HG02981 (cell line): ENCODE measurements around the gene ANO10.
"Not testable (repeated sequence)": the region's sequence is repeated elsewhere in the genome, so short reads cannot be mapped to it uniquely, and the experiment has no call there.

Experiments
- ATAC-seq: cut with Tn5 transposase; IDR thresholded peaks from one replicate; pipeline ENCODE4 v1.9.1; 2021; ENCODE audit warnings: mild to moderate bottlenecking, moderate library complexity; ENCODE audit not compliant: unreplicated experiment

The ANO10 gene

DNA sequence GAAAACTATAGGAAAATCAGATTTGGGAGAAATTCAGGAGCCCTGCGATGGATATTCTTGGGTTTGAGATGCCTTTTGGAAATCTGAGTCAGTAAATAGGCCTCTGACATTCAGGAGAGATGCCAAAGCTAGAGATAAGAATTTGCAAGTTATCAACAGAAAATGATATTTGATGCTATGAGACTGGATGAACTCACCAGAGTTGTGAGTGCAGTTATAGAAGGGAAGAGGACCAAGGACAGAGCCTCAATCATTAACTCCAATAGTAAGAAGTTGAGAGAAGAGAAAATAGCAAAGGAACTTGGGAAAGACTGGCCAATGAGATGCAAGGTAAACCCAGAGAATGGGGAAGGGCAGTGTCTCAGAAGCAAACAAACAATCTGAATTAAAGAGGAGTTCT, 7.9 kb upstream of the ANO10 start:
- no peak for ATAC-seq

DNA sequence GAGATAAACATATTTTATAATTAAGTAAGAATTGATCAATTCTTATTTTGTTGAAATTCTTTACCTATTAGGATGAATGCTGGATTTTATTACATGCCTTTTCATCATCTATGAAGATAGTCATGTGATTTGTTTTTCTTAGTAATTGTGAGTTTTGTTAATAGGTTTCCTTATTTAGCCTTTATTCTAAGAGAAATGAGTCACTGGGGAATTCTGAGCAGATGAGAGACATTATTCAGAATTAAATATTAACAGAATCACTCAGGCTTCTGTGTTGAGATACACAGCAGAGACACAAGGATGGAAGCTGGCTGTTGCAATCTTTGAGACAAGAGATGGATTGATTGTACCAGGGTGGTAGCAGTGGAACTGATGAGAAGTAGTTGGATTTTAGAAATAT, 7.4 kb upstream of the ANO10 start:
- ATAC-seq, result peak; percentile 60

DNA sequence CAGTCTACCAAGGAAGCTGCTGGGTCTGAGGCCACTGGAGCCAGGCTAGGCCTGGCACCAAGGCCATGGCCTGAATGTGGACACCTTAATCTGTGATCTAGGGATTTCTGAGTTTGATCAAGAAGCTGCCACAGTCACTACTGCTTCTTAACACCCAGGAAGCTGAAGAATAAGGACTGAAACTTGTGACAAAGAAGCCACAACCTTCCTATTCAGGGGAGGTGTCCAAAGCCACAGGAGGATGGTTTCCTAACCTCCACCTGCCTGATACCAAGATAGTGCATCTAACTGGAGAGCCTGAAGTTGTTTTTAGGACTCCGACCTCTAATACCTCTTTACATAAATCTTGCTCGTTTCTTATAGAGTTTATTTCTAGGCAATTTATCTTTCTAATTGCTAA, 5.5 kb upstream of the ANO10 start:
- no peak for ATAC-seq

DNA sequence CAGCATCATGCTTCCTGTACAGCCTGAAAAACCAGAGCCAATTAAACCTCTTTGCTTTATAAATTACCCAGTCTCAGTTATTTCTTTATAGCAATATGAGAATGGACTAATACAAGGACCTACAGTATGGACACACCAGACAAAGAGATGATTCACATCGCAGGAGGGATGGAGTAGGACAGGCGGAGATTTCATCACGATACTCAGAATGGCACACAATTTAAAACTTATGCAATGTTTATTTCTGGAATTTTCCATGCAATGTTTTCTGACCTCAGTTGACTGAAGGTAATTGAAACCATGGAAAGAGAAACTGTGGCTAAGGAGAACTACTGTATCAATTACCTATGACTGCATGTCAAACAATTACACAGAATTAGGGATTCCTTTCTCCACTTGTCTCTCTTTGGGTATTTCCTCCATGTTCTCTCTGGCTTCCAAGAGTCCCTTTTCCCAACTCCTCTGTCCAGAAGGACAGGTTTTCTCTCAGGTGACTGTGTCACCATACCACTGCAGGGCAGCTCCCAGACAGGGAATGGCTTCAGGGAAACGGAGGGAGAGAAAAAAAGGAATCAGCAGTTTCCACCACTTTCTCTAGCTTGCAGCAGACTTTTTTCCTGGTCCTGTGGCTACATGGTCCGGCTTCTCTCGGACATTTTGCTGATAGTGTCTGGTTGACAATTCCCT, 3.0 kb upstream of the ANO10 start:
- ATAC-seq, result no peak

DNA sequence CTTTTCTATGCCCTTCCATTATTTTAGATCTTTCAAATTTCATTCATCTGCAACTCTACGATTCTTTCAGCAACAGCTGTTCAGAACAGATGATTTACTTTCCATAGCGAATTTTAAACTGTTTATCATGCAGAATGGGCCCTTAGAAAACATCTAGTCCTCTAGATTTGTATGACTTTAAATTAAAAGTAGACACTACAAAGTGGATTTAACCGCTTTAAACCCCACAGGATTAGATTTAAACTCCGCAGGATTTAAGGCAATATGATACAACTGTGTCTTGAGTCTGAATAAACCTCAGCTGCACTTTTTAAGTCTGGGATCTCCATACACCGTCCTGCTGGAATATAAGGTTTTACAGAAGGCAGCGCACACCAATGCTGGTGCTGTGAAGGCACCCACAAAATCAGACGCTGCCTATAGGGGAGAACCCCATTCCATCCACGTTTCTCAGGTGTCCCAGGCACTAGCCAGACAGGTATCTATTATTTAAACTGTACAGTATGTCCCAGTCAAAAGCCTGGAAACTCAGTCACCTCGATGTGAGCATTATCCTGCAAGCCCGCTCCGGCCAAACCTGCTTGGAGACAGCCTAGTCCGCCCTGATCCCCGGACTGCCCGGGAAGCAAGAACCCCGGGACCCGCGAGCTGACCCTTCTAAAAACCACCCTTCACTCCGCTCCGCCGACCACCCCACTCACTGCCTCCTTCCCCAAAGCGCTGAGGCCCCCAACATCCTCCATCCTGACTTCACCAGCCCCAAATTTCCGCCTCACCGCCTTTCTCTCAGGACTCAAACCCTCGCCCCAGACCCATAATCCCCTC, 768 bp downstream of the ANO10 start:
- ATAC-seq, result no peak

DNA sequence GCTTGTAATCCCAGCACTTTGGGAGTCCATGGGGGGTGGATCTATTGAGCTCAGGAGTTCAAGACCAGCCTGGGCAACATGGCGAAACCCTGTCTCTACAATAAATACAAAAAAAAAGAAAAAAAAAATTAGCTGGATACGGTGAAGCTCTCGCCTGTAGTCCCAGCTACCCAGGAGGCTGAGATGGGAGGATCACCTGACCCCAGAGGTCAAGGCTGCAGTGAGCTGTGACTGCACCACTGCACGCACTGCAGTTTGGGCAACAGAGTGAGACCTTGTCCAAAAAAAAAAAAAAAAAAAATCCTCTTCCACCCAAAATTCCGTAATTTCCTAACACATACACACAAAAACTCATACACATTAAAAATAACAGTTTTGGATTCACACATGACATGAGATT, 2.2 kb downstream of the ANO10 start:
- no peak for ATAC-seq

DNA sequence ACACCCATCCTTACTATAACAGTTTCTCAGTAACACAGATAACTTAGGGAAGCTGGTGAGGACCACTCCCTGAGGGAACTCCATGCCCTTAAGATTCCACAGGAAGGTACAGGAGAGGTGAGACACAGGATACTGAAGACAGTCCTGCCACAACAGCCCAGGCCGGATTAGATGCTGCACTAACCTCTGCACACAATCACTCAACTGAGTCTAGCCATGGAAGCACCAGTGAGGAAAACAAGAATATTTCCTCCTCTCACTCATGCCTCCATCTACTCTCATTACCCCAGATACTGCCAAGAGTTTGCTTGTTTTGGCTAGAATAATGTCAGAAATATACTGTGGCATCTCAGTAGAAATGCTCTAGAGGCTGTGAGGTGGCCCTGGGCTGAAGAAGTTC, 3.7 kb downstream of the ANO10 start:
- ATAC-seq, result no peak

DNA sequence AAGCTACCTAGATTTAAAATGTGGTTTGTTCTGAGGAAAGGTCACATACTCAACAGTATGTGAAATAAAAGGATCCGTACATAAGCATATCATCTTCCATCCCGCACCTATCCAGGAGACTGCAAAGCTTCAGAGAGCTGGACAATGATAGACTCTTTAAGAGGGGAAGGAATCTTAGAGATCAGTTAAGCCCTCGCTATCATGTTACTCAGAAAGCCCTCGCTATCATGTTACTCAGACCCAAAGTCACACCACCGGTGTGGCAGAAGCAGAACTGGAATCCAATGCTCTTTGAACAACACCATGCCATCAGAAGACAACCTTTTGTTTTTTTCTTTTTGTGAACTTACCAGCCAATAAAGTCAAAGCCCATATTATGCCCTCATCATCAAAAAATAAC, 5.8 kb downstream of the ANO10 start:
- ATAC-seq, result no peak

DNA sequence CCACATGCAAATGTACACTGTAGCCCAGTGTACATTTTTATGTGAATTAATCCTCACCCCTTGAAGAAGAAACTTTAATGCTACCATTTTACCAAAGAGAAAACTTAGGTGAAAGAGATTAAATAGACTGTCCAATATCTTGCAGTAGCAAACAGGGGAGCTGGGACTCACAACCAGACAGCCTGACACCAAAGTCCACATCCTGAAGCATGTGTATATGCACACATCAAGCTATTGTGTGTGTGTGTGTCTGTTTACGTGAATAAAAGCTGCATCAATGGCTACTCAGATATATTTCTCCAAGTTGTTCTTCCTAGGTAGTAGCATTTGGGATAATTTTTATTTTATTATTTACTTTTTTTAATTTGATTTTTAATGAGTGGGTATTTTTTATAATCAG, 6.7 kb downstream of the ANO10 start:
- ATAC-seq, result no peak

DNA sequence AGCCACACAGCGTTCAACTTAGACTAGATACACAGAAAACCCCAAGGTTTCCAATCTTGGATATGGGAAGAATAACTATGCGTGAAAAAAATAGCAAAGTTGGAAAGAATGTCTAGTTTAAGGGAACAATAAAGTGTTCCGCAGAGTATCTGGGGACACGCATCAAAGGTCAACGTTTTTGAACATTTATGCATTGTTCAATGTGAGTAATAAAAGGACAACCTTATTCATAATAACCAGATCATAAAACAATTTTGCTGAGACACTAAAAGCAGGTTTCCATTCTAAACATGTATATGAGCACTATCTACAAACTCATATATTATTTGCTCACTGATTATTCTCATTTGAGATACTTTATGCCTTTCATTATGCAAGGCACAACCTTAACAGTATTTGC, 7.8 kb downstream of the ANO10 start:
- ATAC-seq, result no peak

DNA sequence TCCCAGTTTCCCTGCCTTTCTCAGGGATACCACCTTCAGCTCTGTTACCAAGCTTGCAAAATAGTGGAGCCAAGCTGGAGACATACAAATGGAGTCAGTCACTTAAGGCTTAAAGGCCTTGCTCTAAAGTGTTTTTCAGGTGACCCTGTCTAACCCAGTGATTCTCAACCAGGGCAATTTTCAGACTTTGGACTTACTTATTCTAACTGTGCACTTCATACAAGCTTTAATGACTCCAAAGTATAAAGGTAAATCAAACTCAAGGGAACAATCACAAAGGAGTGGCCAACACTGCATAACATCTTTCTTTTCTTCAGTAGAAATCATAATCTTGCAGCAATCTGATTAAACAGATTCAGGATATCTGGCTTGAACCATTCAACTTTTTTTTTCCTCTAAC, 9.4 kb downstream of the ANO10 start:
- ATAC-seq, result no peak

DNA sequence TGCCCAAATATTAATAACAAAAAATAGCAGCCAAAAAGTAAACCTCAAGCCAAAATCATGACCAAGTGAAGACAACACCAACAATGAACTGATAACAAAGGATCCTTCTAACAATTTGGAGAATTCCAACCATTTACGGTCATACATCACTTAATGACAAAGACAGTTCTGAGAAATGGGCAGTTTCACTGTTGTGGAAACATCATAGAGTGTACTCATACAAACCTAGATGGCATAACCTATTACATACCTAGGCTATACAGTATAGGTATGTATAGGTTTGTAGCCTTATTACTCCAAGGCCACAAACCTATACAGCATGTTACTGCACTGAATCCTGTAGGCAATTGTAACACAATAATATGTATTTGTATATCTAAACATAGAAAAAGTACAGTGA, 12.4 kb downstream of the ANO10 start:
- ATAC-seq, result no peak

DNA sequence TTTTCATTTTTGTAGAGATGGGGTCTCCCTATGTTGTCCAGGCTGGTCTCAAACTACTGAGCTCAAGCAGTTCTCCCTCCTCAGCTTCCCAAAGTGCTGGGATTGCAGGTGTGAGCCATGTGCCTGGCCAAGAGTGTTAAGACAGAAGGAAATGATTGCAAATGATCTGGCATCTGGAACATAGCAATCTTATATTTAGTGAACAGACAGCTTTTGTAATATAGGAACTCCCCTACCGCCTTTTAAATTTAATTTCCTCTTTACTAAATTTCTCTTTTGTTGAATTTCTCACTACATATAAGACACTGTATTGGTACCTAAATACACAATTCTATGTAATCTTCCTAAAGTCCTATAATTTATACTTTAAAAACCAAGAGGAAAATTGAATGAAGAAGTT, 13.1 kb downstream of the ANO10 start:
- no peak for ATAC-seq

DNA sequence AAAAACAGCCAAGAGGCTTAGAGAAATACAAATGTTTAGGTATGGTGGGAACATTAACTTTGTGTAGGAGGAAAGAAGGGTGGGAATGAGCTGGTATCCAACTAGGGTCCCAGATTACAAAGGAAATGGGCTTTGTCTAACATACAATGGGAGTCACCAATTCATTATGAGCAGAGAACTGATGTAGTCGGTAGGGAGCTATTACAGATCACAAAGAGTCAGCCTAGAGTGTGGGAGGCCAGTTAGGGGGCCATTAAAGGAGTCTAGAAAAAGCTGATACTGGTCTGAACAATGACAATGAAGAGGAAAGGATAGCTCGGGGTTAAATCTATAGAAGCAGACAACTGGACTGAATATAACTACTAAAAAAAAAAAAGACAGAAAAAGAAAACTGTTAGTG, 15.5 kb downstream of the ANO10 start:
- ATAC-seq, result no peak

DNA sequence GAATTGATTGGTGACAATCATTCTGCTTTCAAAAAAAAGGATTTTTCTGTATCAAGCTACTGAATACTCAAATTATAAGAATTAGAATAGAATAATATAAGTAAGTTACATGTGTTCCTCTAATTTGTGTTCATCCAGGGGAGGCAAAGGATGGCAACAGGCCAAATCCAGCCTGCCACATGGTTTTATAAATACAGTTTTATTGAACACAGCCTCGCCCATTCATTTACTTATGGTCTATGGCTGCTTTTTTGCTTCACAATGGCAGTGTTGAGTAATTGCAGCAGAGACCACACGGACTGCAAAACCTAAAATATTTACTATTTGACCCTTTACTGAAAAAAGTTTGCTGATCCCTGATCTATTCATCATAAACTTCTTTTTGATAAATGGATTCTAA, 21.9 kb downstream of the ANO10 start:
- not testable (repeated sequence) for ATAC-seq

DNA sequence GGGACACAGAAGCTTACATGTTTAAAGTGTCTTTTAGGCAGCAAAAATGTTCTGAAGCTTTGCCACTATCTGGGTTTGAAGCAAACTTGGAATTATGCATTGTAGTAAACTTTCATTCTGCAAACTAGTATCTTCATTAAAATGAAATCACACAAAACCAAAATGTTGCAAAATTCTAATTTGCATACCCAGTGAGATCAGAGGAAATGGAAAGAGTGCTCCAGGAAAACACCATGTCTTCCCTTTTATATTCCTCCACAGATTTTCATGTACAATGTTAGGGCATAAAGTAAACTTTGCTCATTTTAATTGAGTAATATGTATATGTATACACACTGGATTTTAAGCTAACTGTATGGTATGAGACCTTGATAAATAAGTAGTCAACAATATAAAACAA, 23.9 kb downstream of the ANO10 start:
- no peak for ATAC-seq

DNA sequence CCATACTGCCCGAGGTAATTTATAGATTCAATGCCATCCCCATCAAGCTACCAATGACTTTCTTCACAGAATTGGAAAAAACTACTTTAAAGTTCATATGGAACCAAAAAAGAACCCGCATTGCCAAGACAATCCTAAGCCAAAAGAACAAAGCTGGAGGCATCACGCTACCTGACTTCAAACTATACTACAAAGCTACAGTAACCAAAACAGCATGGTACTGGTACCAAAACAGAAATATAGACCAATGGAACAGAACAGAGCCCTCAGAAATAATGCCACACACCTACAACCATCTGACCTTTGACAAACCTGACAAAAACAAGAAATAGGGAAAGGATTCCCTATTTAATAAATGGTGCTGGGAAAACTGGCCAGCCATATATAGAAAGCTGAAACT, 25.6 kb downstream of the ANO10 start:
- ATAC-seq, result not testable (repeated sequence)

DNA sequence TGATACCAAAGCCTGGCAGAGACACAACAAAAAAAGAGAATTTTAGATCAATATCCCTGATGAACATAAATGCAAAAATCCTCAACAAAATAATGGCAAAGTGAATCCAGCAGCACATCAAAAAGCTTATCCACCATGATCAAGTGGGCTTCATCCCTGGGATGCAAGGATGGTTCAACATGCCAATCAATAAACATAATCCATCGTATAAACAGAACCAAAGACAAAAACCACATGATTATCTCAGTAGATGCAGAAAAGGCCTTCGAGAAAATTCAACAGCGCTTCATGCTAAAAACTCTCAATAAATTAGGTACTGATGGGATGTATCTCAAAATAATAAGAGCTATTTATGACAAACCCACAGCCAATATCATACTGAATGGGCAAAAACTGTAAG, 26.5 kb downstream of the ANO10 start:
- ATAC-seq, result not testable (repeated sequence)

DNA sequence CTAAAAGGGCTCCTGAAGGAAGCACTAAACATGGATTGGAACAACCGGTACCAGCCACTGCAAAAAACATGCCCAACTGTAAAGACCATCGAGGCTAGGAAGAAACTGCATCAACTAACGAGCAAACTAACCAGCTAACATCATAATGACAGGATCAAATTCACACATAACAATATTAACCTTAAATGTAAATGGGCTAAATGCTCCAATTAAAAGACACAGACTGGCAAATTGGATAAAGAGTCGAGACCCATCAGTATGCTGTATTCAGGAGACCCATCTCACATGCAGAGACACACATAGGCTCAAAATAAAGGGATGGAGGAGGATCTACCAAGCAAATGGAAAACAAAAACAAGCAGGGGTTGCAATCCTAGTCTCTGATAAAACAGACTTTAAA, 28.2 kb downstream of the ANO10 start:
- ATAC-seq, result not testable (repeated sequence)

DNA sequence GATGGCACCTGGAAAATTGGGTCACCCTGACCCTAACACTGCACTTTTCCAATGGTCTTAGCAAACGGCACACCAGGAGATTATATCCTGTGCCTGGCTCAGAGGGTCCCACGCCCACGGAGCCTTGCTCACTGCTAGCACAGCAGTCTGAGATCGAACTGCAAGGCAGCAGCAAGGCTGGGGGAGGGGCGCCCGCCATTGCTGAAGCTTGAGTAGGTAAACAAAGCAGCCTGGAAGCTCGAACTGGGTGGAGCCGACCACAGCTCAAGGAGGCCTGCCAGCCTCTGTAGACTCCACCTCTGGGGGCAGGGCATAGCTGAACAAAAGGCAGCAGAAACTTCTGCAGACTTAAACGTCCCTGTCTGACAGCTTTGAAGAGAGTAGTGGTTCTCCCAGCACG, 29.9 kb downstream of the ANO10 start:
- not testable (repeated sequence) for ATAC-seq

DNA sequence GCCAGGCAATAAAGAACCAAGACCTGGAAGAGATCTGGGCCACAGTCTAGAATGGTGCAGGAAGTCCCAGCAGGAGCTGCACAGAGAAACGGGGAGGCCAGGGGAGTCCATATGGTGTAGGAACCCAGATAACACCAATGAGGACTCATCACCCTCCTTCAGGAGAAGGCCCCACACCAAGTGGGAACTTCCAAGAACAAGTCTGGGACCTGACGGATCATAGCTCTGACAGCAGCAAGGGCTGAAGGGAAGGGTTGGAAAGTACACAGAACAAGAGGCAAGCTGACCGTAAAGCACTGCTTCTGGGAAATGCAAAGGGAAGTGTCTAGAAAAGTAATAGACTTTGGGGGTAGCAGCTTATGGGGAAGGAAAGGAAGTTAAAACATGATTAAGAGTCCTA, 34.5 kb downstream of the ANO10 start:
- no peak for ATAC-seq

DNA sequence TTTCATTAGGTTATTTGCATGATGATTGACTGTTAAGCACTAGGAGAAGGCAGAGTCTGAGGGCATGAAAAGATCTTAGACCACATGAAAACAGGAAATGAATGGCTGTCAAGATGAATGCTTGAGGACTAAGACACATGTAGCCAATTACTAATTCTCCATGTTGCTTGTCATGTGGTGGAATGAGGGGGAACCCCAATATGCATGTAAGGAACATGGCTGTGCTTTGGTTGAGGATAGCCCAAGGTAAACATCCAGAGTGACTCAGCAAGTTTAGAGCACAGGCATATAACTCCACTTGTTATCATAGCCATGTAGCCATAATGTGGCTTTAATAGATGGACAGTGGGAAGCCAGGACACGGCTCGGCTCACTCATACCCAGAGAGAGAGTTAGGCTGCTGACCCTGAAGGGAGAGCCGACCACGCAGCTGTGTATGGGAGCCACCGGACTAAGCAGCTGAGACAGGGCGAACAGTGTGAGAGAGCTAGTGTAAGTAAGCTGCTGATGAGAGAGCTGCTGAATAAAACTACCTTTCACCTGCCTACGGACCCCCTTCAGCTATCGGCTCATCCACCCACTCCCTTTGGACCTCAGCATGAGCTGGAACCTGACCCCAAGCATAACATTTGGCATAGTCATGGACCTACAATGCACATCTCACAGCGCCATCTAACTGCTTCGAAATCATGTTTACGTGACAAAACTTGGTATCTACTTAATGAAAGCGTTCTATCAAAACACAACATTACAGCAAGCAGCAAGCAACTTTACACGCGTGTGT, 37.6 kb downstream of the ANO10 start:
- no peak for ATAC-seq
